Measurements from ENCODE around the gene MASP2.
"Not testable (repeated sequence)": the region's sequence is repeated elsewhere in the genome, so short reads cannot be mapped to it uniquely, and the experiment has no call there.

Gene MASP2

DNA sequence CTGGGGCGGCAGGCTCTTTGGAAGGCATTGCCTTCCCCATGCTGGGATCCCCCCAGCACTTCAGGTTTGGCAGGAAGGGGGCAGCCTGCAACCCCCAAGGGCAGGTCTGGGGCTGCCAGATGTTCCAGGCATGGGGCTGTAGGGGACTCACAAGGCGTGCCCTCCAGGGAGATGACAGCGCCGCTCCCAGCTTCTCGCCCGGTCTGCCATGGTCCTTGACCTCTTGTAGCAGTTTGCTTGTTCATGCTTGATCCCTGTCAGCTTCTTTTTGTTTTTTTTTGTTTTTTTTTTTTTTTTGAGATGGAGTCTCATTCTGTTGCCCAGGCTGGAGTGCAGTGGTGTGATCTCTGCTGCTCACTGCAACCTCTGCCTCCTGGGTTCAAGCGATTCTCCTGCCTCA lies 56.2 kb downstream of the MASP2 start:
- no peak overlapping the region for H3K4me3 ChIP-seq (ENCODE audit: low read depth, low read length)
- TF ChIP-seq, protein P1, sequence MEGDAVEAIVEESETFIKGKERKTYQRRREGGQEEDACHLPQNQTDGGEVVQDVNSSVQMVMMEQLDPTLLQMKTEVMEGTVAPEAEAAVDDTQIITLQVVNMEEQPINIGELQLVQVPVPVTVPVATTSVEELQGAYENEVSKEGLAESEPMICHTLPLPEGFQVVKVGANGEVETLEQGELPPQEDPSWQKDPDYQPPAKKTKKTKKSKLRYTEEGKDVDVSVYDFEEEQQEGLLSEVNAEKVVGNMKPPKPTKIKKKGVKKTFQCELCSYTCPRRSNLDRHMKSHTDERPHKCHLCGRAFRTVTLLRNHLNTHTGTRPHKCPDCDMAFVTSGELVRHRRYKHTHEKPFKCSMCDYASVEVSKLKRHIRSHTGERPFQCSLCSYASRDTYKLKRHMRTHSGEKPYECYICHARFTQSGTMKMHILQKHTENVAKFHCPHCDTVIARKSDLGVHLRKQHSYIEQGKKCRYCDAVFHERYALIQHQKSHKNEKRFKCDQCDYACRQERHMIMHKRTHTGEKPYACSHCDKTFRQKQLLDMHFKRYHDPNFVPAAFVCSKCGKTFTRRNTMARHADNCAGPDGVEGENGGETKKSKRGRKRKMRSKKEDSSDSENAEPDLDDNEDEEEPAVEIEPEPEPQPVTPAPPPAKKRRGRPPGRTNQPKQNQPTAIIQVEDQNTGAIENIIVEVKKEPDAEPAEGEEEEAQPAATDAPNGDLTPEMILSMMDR (IDR thresholded peaks at IDR 0.05; ENCODE audit: borderline replicate concordance, insufficient read depth, low read depth, low read length), result no peak

DNA sequence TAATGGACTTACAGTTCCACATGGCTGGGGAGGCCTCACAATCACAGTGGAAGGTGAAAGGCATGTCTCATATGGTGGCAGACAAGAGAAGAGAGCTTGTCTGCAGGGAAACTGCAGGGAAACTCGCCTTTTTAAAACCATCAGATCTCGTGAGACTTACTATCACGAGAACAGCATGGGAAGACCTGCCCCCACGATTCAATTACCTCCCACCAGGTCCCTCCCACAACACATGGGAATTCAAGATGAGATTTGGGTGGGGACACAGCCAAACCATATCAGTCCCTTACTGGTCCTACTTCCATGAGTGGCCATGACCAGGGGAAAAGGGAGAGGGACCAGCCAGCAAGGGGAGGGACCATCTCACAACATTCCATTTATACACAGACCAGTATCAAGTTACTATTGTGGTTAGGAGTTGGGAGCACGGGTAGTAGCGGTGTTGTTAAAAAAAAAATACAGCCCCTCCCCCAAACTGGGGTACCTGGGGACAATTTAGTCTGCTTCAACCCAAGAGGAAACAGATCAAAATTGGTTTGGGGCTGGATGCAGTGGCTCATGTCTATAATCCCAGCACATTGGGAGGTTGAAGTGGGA lies 57.0 kb downstream of the MASP2 start:
- H3K4me3 ChIP-seq (ENCODE audit: low read depth, low read length), result not testable (repeated sequence)

GRCh38 chr1:10989095-10989494 lies 57.9 kb downstream of the MASP2 start:
- no peak overlapping the region for H3K4me3 ChIP-seq (ENCODE audit: low read depth, low read length)
- TF ChIP-seq, protein P1 (IDR thresholded peaks at IDR 0.05; ENCODE audit: borderline replicate concordance, insufficient read depth, low read depth, low read length), result no peak

- TF ChIP-seq, protein P1 (IDR thresholded peaks at IDR 0.05; ENCODE audit: borderline replicate concordance, insufficient read depth, low read depth, low read length), result no peak
- H3K4me3 ChIP-seq (ENCODE audit: low read depth, low read length), result no peak overlapping the region
Measured at GRCh38 chr1:10987840-10988417, 59.1 kb downstream of the MASP2 start.

GRCh38 chr1:10986525-10986890 lies 60.5 kb downstream of the MASP2 start:
- TF ChIP-seq, protein P1 (IDR thresholded peaks at IDR 0.05; ENCODE audit: borderline replicate concordance, insufficient read depth, low read depth, low read length), result no peak
- H3K4me3 ChIP-seq (ENCODE audit: low read depth, low read length), result no peak overlapping the region

- TF ChIP-seq, protein P1 (IDR thresholded peaks at IDR 0.05; ENCODE audit: borderline replicate concordance, insufficient read depth, low read depth, low read length), result no peak
- H3K4me3 ChIP-seq (ENCODE audit: low read depth, low read length), result no peak overlapping the region
Measured at GRCh38 chr1:10980841-10981727, 66.0 kb downstream of the MASP2 start.

DNA sequence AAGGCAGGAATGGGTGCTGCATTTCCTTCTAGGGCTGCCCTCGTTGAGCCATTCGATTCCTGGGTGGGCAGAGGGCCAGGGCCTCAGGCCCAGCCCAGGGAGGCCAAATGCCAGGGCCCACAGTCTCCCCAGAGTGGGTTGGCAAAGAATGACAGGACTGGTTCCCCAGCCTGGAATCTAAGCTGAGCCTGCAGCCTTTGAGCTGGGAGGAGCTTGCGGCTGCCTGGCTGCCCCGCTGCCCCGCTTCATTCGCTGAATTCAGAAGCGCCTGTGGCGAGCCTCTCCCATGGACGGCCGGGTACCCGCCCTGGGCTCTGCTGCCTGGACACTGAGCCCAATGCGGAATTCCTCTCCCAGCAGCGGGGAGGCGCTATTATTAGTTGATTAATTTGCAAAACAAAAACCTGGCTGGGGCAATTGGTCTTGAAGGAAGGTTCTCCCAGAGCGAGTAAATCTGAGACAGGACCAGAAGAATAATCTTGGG lies 66.9 kb downstream of the MASP2 start:
- no peak overlapping the region for H3K4me3 ChIP-seq (ENCODE audit: low read depth, low read length)
- TF ChIP-seq, protein P1 (IDR thresholded peaks at IDR 0.05; ENCODE audit: borderline replicate concordance, insufficient read depth, low read depth, low read length), result no peak

Measured in GM12875 (cell line).